Smooth muscle cell (in vitro differentiated cells): Measurements from ENCODE around the gene BTBD9. TPM values are rescaled to one million over a fixed set of nuclear protein-coding genes. Genes with fewer than 3 reads are reported as not detected.

ENCODE experiments used
- DNase-seq: peaks from one replicate; lab custom pipeline; 2025; ENCODE audit not compliant: unreplicated experiment; lab: John Stamatoyannopoulos, UW
- H2AFZ ChIP-seq: fragments of 200-600 bp; sonication (generic); 2 replicates; pipeline ENCODE4 v1.6.0; 2016; ENCODE audit warnings: antibody characterized with exemption, low read depth, mild to moderate bottlenecking
- H3F3A ChIP-seq: fragments of 200-600 bp; sonication (generic); 2 replicates; pipeline ENCODE4 v1.6.0; 2017; ENCODE audit warnings: antibody characterized with exemption, low read depth
- H3K27ac ChIP-seq: fragments of 200-600 bp; sonication (generic); 2 replicates; pipeline ENCODE4 v1.5.1; 2016; ENCODE audit warnings: low read depth, mild to moderate bottlenecking
- H3K27me3 ChIP-seq: fragments of 200-600 bp; sonication (generic); 2 replicates; pipeline ENCODE4 v1.6.1; 2016; ENCODE audit warnings: low read depth, mild to moderate bottlenecking
- H3K36me3 ChIP-seq: fragments of 200-600 bp; sonication (generic); 2 replicates; pipeline ENCODE4 v1.5.1; 2016; ENCODE audit warnings: low read depth
- H3K4me1 ChIP-seq: fragments of 200-600 bp; sonication (generic); 2 replicates; pipeline ENCODE4 v1.5.1; 2016; ENCODE audit warnings: low read depth
- H3K4me2 ChIP-seq: fragments of 200-600 bp; sonication (generic); 2 replicates; pipeline ENCODE4 v1.6.0; 2016; ENCODE audit warnings: mild to moderate bottlenecking
- H3K4me3 ChIP-seq: fragments of 200-600 bp; sonication (generic); 2 replicates; pipeline ENCODE4 v1.5.1; 2016; ENCODE audit warnings: mild to moderate bottlenecking
- H3K79me2 ChIP-seq: fragments of 200-600 bp; sonication (generic); 2 replicates; pipeline ENCODE4 v1.6.0; 2016; ENCODE audit warnings: low read depth, mild to moderate bottlenecking
- H3K9ac ChIP-seq: fragments of 200-600 bp; sonication (generic); 2 replicates; pipeline ENCODE4 v1.6.0; 2016; ENCODE audit warnings: low read depth
- H3K9me3 ChIP-seq: fragments of 200-600 bp; sonication (generic); replicated peaks from 2 replicates; pipeline ENCODE4 v1.5.1; 2016; ENCODE audit warnings: low read depth
- H4K20me1 ChIP-seq: fragments of 200-600 bp; sonication (generic); 2 replicates; pipeline ENCODE4 v1.6.0; 2016; ENCODE audit warnings: low read depth
- CTCF ChIP-seq: fragments of 200-600 bp; sonication (generic); IDR thresholded peaks from 2 replicates; pipeline ENCODE4 v1.5.1; 2017; ENCODE audit warnings: borderline replicate concordance, mild to moderate bottlenecking, antibody characterized with exemption; ENCODE audit not compliant: insufficient read depth, poor library complexity, severe bottlenecking
- WGBS: methylation state at CpG from one replicate; pipeline ENCODE4 v1.1.7; 2016; ENCODE audit warnings: low lambda C conversion rate; 5-methylcytosine and 5-hydroxymethylcytosine counted together
- polyA plus RNA-seq: library from polyadenylated mRNA; unstranded; fragments of >200 nt; fragmentation: Nextera tagmentation; extraction: Ambion mirVana; gene quantifications from 2 replicates; pipeline ENCODE4 v1.2.1, GENCODE V29; 2016
- total RNA-seq: library from RNA; depleted of rRNA; stranded (reverse); fragments of >200 nt; gene quantifications from 2 replicates; pipeline ENCODE4 v1.2.3, GENCODE V29; 2014

BTBD9 gene
- total and polyA plus RNA-seq, 2 experiments from 2014 or later = 5.6 to 12.5 TPM

GRCh38 chr6:38364775-38365174 lies 275.0 kb downstream of the BTBD9 start:
- Histone ChIP-seq H3K27me3 (no peaks in the 10 kb centered on the region), H3K4me2 (no peak overlapping the region), H3K9me3 (no peaks in the 10 kb centered on the region), H3K4me3 (no peak overlapping the region), H3F3A (no peaks in the 10 kb centered on the region), H3K27ac (no peak overlapping the region), H3K4me1 (no peaks in the 10 kb centered on the region), H3K9ac (no peak overlapping the region), H4K20me1 (no peaks in the 10 kb centered on the region), H2AFZ (no peak overlapping the region), H3K36me3 (no peaks in the 10 kb centered on the region), H3K79me2 (no peaks in the 10 kb centered on the region)
- 99% methylated on average over 2 of the region's 2 CpGs for WGBS
- no peak for TF ChIP-seq CTCF
- DNase-seq = no peak

GRCh38 chr6:38364127-38364526 lies 275.6 kb downstream of the BTBD9 start:
- Histone ChIP-seq H3F3A (peaks cover 4% of the 10 kb centered on the region), H3K4me2 (no peak overlapping the region), H2AFZ (no peak overlapping the region), H4K20me1 (no peaks in the 10 kb centered on the region), H3K9ac (no peak overlapping the region), H3K9me3 (no peaks in the 10 kb centered on the region), H3K36me3 (no peaks in the 10 kb centered on the region), H3K79me2 (no peaks in the 10 kb centered on the region), H3K4me3 (no peak overlapping the region), H3K27me3 (no peaks in the 10 kb centered on the region), H3K4me1 (no peaks in the 10 kb centered on the region), H3K27ac (no peak overlapping the region)
- TF ChIP-seq CTCF = no peak
- WGBS = 60% methylated on average over 3 of the region's 3 CpGs
- no peak for DNase-seq

DNA sequence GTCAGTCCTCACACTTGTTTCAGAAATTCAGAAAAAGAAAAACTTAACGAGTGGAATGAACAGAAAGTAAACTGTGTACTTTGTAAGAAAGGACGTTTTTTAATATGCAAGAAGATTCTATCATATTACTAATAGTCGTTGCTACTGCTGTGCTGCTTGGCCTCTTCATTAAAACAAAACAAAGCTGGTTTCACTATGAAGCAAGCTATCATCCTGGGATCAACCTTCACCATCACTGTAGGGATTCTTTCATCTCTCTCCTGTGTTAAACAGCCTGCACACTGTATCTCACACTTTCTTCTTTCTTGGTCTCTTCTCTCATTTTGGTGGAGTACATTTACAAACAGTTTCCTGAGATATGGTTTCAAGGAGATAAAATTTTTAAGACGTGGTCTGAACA lies 284.2 kb downstream of the BTBD9 start:
- Histone ChIP-seq H3K4me3 (no peak overlapping the region), H3K27ac (no peak overlapping the region), H2AFZ (no peak overlapping the region), H3K9ac (no peak overlapping the region), H3K27me3 (no peaks in the 10 kb centered on the region), H3K9me3 (no peaks in the 10 kb centered on the region), H3K36me3 (no peaks in the 10 kb centered on the region), H3K79me2 (no peaks in the 10 kb centered on the region), H3K4me2 (no peak overlapping the region), H4K20me1 (no peaks in the 10 kb centered on the region), H3K4me1 (peaks cover 12% of the 10 kb centered on the region), H3F3A (peaks cover 6% of the 10 kb centered on the region)
- no peak for DNase-seq
- 82% methylated on average over 4 of the region's 4 CpGs for WGBS
- no peak for TF ChIP-seq CTCF

DNA sequence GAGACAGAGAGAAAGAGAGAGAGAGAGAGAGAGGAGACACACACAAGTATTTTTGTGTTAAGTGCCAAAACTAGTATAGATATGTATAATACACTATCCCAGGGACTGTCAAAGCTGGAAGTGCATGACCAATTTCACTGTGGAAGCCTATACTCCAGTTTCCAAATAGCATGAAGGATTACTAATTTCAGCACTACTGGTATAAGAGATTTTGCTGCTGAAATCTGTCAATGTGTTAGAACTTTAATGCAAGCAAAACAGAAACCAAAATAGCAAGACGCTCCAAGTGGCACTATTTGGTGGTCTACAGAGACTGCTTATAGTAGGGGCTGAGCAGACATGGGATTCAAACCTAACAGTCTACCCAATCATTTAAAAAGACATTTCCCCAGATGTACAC lies 284.8 kb downstream of the BTBD9 start:
- no peak for DNase-seq
- no peak overlapping the region for H3K4me2 ChIP-seq
- WGBS = 94% methylated on average over 1 of the region's 1 CpG

More for the DNA sequence above, 284.8 kb downstream of the BTBD9 start:
- Histone ChIP-seq H3K9ac (no peak overlapping the region), H3K9me3 (no peaks in the 10 kb centered on the region), H3K4me1 (peaks cover 18% of the 10 kb centered on the region), H3K27ac (no peak overlapping the region), H2AFZ (no peak overlapping the region), H4K20me1 (no peaks in the 10 kb centered on the region), H3K4me3 (no peak overlapping the region), H3K79me2 (no peaks in the 10 kb centered on the region), H3F3A (peaks cover 6% of the 10 kb centered on the region), H3K36me3 (no peaks in the 10 kb centered on the region), H3K27me3 (no peaks in the 10 kb centered on the region)
- TF ChIP-seq CTCF = no peak
